ENCODE data around the gene BTN2A1.

DNA sequence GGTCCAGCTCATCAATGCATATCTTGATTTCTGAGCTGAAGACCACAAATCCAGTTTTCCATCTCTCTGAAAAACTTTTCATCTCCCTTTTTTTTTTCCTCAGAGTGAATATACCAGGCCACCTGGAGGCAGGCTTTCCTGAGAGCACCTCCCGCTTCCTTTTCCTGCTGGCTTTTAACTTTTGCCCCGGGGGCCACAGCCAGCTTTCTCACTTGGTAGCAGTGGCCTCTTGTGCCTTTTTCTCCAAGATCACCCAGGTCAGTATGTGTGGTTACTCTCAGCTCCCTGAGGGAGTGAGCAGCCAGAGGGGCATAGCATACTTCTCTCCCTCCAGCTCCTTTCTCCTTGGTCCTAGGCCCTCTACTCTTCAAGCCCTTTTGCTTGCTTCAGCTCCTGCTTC, 42.3 kb downstream of the BTN2A1 start, which contains the start of gene BTN1A1:
- TF ChIP-seq EP300 (IDR thresholded peaks at IDR 0.05) = no peak
- TF ChIP-seq POLR2A (IDR thresholded peaks at IDR 0.05) = no peak

All from sigmoid colon (tissue), 4 donors.